Stimulated activated CD8-positive, alpha-beta memory T cell treated with anti-CD3 and anti-CD28 coated beads, Interleukin-4, amount 100 ng/mL, for 1 hour (primary cell): ENCODE data around the gene PTPRM.
"Not testable (repeated sequence)": the region's sequence is repeated elsewhere in the genome, so short reads cannot be mapped to it uniquely, and the experiment has no call there.

ENCODE experiments used
- DNase-seq, 2 donors: peaks; one replicate each; pipeline ENCODE4 v3.0.0-alpha.2; 2020; ENCODE audit warnings: low read depth in 2 of 2, low spot score in 1 of 2

The PTPRM gene

DNA sequence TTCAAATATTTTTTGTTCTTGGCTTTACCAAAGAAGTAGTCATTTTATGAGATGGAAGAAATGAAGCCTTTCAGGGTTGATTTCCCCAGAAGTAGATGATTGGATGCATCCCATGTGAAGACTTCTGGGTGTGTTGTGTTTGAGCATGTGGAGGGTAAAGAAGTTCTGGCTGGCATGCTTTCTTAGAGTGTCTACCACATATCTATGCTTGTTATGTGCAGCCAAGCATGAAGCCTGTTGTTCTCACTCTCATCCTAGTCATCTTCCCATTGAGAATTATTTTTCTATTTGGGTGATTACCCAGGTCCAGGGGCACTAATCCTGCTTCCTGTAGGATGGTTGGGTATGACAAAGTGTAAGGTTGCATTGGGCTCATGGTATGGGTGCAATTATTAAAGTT is 472.9 kb downstream of the PTPRM start:
- no peak for DNase-seq

DNA sequence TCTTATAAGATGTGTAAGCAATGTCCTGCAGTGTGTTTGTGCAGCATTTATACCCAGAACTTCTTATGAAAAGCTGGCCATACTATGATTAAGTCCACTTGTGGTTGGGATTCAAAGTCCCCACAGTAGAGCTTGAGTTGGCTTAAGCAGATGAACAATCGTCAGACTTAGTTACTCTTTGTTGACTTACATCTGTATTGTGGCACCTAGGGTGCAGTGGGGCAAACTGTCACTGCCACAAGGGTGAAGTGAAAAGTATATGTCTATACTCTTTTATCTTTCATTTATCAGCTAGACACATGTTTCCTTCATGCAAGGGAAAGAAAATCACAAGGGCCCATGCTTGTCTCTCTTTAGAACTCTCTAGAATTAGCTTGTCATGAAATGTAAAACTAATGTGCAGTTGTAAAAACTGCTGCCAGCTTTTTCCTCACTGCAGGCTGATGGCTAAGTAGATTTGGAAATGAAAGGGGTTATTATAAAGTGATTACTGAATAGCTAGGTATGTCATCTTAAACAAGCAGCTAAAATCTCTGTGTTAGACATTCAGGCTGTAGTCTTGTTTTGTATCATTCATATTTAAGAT is 474.5 kb downstream of the PTPRM start:
- no peak for DNase-seq

DNA sequence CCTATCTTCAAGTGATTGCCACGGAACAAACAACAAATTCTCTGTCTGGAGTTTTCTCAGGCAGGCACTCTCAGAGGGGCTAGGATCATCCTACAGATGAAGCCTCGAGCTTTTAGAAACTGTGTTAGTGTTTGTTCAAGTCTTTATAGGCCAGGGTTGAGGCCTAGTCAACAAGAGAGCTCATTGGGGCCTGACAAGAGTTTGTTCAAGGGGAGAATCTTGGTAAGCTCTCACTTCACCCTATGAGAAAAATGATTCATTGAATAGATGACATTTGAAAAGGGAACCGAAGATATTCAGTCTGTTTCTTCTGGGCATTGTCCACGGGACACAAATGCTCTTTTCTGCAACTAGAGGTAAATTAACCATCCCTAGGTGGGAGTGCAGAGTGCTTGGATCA is 476.9 kb downstream of the PTPRM start:
- no peak for DNase-seq

DNA sequence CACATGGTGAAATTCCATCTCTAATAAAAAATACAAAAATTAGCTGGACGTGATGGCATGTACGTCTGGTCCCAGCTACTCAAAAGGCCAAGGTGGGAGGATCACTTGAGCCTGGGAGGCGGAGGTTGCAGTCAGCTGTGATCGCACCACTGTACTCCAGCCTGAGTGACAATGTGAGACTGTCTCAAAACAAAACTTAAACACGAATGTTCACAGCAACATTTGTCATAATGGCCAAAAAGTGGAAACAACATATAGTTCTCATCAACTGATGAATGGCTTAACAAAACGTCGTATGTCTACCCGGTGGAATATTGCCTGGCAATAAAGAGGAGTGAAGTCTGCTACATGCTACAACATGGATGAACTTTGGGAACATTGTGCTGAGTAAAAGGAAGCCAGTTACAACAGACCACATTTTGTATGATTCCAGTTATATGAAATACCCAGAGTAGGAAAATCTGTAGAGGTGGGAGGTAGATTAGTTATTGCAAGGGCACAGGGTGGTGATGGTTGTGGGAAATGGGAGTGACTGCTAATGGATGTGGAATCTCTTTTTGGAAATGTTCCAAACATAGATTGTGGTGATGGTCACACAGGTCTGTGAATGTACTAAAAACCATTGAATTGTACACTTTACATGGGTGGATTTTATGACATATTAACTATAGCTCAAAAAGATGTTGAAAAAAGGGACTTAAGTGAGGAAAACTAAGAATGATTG is 478.2 kb downstream of the PTPRM start:
- no peak for DNase-seq

DNA sequence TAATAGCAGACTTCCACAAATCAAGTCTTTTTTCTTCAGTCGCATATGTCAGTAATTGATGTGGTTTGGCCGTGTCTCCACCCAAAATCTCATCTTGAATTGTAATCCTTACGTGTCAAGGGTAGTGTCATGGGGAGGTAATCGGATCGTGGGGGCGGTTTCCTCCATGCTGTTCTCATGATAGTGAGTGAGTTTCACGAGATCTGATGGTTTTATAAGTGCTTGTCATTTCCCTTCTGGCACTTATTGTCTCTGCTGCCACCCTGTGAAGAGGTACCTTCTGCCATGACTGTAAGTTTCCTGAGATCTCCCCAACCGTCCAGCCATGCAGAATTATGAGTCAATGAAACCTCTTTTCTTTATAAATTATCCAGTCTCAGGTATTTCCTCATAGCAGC is 478.8 kb downstream of the PTPRM start:
- no peak for DNase-seq

DNA sequence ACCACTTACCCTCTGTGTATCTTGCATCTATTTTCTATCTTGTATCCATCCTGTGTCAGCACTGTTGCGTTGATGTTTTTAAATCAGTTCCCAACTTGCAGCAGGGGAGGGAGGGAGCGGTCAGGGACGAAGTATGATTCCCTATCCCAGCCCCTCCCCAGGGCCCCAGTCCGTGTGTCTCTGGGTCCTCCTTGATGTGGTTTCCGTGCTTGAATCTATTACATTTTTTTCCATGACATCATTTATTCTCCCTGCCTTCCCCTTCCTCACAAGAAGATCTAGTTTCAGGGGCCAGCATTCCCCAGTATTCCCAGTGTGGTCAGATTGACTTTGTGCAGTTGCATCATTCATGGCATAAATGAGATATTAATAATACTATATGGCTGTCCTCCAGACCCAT is 479.3 kb downstream of the PTPRM start:
- DNase-seq = no peak

DNA sequence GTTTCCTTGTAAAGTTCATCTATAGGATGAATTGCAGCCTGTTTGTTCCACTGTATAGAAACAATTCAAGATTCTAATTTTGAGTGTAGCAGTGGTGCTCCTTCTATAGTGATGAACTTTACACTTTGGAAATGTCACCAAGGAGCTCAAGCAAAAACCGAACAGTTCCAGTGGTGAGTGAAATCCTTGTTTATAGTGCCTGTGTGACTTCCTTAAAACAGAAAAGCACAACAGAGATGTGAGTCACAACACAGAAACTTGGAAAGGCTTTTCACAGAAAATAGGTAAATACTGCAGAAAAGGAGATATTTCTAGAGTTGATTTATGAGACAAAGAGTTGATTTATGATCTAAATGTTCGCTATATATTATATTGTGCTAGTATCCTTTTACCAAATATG is 482.0 kb downstream of the PTPRM start:
- DNase-seq = no peak

DNA sequence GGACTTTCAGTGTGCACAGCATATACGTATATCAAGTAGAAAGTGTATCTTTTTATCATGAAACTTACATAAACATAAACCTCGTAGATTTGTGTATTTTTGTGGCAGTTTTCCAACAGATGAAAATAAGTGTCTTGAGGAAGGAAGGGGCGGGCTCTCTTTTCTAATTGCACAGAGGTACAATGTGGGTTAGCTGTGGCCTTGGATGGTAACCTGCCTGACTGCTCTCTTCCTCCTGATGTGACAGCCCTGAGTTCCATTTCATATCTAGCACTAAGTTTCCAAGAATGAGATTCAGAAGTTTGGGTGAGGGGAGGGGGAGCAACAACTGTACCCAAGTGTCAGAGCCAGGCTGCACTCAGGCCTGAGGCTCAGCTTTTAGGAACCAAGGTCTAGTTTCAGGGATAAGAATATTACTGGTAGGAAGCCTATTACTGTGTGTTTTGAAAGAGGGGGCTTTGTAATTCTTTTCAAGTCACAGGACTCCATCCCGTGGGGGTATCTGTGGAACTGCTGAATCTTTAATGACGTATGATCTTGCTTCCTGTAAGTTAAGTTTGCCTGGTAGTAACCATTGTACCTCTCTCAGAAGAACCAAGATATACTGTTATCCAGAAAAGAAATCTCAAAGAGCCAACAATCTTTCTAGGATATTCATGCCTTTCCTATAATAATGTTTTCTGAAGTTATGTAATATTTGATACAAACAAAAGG is 483.7 kb downstream of the PTPRM start:
- no peak for DNase-seq

DNA sequence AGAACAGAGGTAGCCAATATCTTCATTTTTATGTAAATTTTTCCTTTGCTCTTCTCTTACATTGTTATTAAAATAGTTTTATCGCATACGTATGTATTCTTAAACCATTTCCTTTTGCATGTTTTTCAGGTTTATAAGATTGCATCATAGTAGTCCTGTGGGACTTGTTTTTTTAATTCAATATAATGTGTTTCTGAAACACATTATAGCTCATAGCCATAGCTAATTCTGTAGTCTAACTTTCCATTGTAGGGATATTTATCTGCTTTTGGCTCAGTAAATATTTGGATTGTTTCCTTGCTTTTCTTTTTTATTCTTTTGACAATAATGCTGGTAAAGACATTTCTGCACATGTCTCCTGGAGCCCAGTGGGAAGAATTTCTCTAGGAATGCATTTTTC is 484.3 kb downstream of the PTPRM start:
- no peak for DNase-seq

DNA sequence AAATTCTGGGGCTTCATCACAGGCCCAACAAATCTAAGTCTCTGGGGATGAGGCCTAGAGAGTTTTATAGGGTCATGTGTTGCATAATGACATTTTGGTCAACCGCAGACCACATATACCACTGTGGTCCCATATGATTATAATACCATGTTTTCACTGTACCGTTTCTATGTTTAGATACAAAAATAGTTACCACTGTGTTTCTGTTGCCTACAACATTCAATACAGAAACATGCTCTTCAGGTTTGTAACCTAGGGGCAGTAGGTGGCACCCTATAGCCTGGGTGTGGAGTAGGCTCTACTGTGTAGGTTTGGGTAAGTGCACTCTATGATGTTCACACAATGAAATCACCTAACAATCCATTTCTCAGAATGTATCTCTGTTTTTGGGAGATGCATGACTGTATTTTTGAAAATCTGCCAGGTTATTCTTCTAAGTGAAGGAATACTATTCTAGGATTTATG is 485.2 kb downstream of the PTPRM start:
- DNase-seq = no peak

DNA sequence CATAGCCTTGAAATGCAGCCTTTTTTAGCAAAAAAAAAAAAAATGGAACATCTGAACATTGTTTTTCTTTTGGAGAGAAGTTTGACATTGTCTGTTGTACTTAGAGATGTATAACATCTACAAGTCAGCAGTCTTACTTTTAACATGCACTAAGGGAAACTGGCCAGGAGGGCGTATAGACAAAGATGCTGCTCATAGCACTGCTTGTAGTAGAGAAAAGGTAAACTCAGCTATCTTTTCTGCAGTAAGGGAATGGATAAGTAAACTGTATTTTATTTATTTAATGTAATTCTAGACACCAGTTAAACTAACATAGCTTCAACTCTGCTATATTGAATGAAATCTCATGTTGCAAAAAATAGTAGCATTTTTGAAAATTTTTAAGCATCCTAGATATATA is 489.6 kb downstream of the PTPRM start:
- DNase-seq = no peak

DNA sequence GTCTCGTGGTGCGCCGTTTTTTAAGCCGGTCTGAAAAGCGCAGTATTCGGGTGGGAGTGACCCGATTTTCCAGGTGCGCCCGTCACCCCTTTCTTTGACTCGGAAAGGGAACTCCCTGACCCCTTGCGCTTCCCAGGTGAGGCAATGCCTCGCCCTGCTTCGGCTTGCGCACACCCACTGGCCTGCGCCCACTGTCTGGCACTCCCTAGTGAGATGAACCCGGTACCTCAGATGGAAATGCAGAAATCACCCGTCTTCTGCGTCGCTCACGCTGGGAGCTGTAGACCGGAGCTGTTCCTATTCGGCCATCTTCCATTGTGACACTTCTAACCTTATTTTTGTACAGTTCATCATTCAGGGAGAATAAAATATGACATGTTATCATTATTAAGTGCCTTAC is 496.0 kb downstream of the PTPRM start:
- DNase-seq = not testable (repeated sequence)

DNA sequence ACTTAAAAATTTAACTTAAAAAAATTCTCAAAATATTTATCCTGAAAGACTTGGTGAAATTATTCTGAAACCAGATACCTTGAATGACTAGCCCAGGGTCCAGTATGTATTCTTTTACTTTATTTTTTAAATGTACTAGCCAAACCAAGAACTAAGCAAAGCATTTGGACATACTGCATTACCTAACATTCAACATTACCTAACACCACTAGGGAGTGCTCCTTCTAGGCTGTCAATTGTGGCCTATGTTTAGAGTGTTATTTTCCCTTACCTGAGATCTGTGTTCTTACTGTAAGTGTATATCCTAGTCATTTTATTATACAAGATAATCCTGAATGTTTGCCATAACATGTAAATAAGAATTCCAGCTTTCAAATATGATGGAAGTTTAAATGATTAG is 496.6 kb downstream of the PTPRM start:
- DNase-seq = no peak

DNA sequence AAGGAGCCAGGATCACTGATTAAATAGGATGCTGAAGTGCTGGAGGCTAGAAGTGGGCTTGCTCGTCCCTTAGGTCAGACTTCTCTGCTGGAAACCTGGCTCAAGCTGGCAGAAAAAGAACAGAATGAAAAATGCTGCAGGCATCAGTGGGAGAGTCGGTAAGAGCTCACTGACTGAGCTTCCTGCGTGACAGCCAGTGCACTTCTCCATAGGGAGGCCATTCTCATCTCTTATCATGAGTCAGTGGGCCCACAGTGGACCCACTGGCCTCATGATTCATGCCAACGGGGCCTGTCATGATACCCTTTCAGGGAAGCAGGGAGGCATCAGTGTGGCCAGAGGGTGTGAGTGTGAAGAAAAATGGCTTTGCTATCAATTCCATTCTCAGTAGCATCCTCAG is 498.2 kb downstream of the PTPRM start:
- DNase-seq = no peak

DNA sequence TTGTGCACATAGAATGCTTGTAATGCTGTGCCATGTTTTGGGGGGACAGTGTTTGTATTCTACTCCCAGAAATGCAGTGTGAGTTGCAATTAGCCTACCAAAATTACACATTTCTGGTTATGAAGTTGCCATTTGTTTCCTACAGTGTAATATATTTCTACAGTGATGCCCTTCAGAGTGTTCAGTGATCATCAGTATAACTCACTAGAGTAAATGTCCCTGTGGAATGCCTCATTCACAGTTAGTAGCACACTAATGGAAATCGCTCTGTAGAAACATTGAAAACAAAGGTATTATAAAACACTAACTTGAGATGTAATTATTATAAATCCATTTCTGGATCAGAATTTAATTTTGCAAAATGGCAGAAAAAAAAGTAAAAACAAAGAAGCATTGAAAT is 498.7 kb downstream of the PTPRM start:
- no peak for DNase-seq

DNA sequence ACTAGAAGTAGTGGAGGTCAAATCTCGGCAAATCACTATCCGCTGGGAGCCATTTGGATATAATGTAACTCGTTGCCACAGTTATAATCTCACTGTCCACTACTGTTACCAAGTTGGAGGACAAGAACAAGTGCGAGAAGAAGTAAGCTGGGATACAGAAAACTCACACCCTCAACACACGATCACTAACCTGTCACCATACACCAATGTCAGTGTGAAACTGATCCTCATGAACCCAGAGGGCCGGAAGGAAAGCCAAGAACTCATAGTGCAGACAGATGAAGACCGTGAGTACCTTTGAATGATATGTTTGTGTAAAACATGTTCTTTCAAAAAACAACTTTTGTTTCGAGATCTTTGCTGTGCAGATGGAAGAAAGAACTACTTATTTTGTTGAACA is 502.6 kb downstream of the PTPRM start:
- DNase-seq = no peak

DNA sequence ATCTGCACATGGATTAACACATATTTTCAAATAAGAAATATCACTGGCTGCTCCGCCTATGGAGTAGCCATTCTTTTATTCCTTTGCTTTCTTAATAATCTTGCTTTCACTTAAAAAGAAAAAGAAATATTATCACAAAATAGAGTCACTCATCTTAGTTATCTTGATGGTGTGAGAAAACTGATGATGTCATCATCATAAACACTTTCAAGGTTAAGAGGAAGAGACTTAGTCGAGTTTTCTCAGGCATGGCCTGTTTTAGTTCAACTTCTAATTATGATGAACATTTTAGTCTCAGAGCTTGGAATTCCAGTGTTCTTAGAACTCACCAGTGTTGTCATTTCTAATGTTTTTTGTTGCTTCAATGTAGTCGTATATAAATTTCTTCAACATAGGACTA is 506.1 kb downstream of the PTPRM start:
- DNase-seq = no peak

DNA sequence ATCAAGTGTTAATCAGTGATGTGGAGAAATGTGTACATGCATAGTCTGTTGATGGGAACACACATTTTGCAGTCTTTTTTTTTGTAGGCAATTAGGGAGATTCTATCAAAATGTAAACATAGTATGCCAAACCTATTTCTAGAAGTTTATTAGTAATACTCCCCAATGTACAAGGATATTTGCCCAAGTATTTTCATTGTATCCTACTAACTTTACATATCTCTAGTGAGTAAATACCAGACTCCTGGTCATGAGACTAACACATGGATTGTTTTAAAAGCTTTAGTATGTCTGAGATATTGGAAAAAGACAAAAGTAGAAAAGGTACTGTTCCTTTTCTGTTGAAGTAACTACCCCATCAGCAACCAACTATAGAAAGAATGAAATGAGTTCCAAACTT is 513.0 kb downstream of the PTPRM start:
- DNase-seq = no peak

DNA sequence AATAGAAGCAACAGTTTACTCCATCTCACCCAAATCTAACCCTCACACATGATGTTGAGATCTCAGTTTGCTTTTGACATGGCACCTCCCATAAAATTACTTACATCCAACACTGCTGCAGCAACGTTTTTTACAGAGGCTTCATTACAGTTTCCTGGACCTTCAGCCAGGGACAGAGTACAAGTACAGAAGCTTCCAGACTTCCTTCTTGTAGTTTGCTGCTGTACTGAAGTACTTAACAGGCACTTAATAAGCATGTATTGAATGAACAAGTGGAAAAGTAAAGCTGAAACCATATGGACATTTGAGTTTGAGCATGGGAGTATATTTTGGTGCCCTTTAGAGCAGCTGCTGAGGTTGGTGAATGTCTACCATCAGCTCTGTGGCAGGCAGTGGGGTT is 514.2 kb downstream of the PTPRM start:
- no peak for DNase-seq

DNA sequence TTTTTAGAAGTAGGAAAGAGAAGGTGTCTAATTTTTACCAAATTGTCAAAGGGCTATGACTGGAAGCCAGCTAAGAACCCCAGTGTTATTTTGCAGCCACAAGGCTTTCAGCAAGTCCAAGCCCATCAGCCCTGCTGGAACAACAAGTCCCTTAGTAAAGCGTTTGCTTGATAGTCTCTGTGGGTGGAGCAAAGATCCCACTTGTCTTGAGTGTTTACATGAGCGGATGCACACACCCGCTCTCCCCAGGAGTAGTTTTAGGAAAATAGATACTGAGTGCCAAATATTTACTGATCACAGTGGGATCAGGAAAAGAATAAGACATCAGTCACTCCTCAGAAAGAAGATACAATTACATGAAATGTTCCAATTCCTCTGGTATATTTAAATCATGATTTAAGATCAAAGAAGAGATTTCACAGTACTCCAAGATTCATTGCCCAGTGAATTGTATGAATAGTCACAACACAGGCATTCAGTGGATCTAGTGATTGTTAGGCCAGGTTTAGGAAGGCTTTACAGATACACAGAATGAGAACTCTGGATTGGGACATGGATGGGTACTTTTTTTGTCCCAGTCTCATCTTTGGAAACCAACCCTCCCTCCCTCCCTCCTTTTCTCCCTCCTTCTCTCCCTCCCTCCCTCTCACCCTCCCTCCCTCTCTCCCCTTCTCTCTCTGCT is 514.9 kb downstream of the PTPRM start:
- no peak for DNase-seq

DNA sequence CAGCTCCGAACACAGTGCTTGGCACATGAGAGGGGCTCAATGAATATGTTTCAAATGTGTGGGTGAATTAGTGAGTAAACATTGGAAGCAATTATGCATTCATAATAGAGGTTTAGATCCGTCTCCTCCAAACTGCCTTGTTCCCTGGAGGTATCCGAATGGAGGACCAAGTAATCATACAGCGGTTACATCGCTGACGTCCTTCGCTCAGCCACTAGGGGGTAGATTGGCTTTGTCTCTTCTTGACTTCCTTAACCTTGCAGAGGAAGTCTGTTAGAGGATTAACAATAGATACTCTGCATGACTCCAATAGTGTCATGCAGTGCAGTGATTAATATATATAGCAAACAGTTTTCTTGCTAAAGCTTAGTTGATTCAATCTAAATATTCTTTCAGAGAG is 517.0 kb downstream of the PTPRM start:
- no peak for DNase-seq

DNA sequence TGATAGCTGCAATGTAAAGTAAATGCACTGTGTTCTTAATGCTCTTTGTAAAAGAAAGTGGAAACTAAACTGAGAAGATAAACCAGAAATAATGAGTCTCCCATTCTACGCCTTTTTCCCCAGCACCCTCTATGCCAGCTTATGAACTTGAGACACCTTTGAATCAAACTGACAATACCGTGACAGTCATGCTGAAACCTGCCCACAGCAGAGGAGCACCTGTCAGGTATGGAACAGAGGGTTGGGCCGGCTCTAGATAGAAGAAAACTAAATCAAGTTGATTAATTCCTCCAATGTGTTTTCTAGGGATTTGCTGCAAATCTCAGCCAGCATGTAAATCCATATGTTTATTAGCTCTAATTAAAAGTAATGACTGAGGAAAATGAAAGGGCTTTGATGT is 521.5 kb downstream of the PTPRM start:
- DNase-seq = no peak
